GM23248 (cell line): ENCODE results near the gene KREMEN1. TPM values are rescaled to one million over a fixed set of nuclear protein-coding genes. Genes with fewer than 3 reads are reported as not detected.
A peak's percentile ranks its signal among the peaks of the same experiment; 100 is the strongest.

Experiments used
- DNase-seq: peaks from one replicate; pipeline ENCODE4 v3.0.0-alpha.2; 2015
- H2AFZ ChIP-seq: fragments of 200-600 bp; sonication (generic); 2 replicates; pipeline ENCODE4 v1.6.1; 2016; ENCODE audit warnings: antibody characterized with exemption
- H3F3A ChIP-seq: fragments of 200-600 bp; sonication (generic); 2 replicates; pipeline ENCODE4 v1.6.1; 2016; ENCODE audit warnings: mild to moderate bottlenecking, antibody characterized with exemption, mixed run types; ENCODE audit not compliant: insufficient read depth
- H3K27ac ChIP-seq: fragments of 200-600 bp; sonication (generic); 2 replicates; pipeline ENCODE4 v1.5.1; 2016; ENCODE audit warnings: mild to moderate bottlenecking
- H3K27me3 ChIP-seq: fragments of 200-600 bp; sonication (generic); replicated peaks from 2 replicates; pipeline ENCODE4 v1.6.1; 2016; ENCODE audit warnings: mild to moderate bottlenecking; ENCODE audit not compliant: insufficient read depth
- H3K36me3 ChIP-seq: fragments of 200-600 bp; sonication (generic); 2 replicates; pipeline ENCODE4 v1.6.1; 2016; ENCODE audit warnings: low read depth, mild to moderate bottlenecking
- H3K4me1 ChIP-seq: fragments of 200-600 bp; sonication (generic); 2 replicates; pipeline ENCODE4 v1.6.1; 2016; ENCODE audit warnings: mild to moderate bottlenecking; ENCODE audit not compliant: insufficient read depth
- H3K4me2 ChIP-seq: fragments of 200-600 bp; sonication (generic); one replicate; pipeline ENCODE4 v1.6.1; 2016; ENCODE audit warnings: mild to moderate bottlenecking; ENCODE audit not compliant: unreplicated experiment
- H3K4me3 ChIP-seq: fragments of 200-600 bp; sonication (generic); 2 replicates; pipeline ENCODE4 v1.5.1; 2016; ENCODE audit warnings: mild to moderate bottlenecking
- H3K79me2 ChIP-seq: fragments of 200-600 bp; sonication (generic); 2 replicates; pipeline ENCODE4 v1.6.1; 2016; ENCODE audit warnings: mild to moderate bottlenecking; ENCODE audit not compliant: insufficient read depth
- H3K9ac ChIP-seq: fragments of 200-600 bp; sonication (generic); 2 replicates; pipeline ENCODE4 v1.6.1; 2016; ENCODE audit warnings: mild to moderate bottlenecking
- H3K9me2 ChIP-seq: fragments of 200-600 bp; sonication (generic); 2 replicates; pipeline ENCODE4 v1.6.1; 2016; ENCODE audit warnings: mixed run types, mild to moderate bottlenecking, moderate library complexity; ENCODE audit not compliant: insufficient read depth
- H3K9me3 ChIP-seq: fragments of 200-600 bp; sonication (generic); one replicate; pipeline ENCODE4 v1.6.1; 2017; ENCODE audit warnings: low read depth
- H4K20me1 ChIP-seq: fragments of 200-600 bp; sonication (generic); 2 replicates; pipeline ENCODE4 v1.6.0; 2016; ENCODE audit not compliant: insufficient read depth
- EZH2 ChIP-seq: fragments of 200-600 bp; sonication (generic); IDR thresholded peaks from 2 replicates; pipeline ENCODE4 v1.6.1; 2018; ENCODE audit warnings: antibody characterized with exemption, mild to moderate bottlenecking; ENCODE audit not compliant: insufficient read depth, poor library complexity, severe bottlenecking
- EZH2phosphoT487 ChIP-seq: fragments of 200-600 bp; sonication (generic); IDR thresholded peaks from 2 replicates; pipeline ENCODE4 v1.6.1; 2018; ENCODE audit warnings: antibody characterized with exemption, moderate library complexity, mild to moderate bottlenecking, low read depth; ENCODE audit not compliant: insufficient read depth
- WGBS, 2 experiments: methylation state at CpG; one replicate each; pipeline ENCODE4 v1.1.6; 2015 to 2017; ENCODE audit warnings: low lambda C conversion rate in 2 of 2, low coverage in 1 of 2; ENCODE audit errors: missing lambda C conversion rate in 2 of 2; 5-methylcytosine and 5-hydroxymethylcytosine counted together
- in situ Hi-C: fragments of 300-500 bp; cut with MboI; formaldehyde crosslinking; loops from 2 replicates; pipeline ENCODE4 v1.15.0; 2020
- polyA plus RNA-seq: library from polyadenylated mRNA; unstranded; fragments of >200 nt; fragmentation: Nextera tagmentation; extraction: Ambion mirVana; gene quantifications from 2 replicates; pipeline ENCODE4 v1.2.1, GENCODE V29; 2016
- total RNA-seq: library from RNA; depleted of rRNA; stranded (reverse); fragments of >200 nt; shearing (Covaris generic); gene quantifications from 2 replicates; pipeline ENCODE4 v1.2.3, GENCODE V29; 2014

Gene KREMEN1
- total and polyA plus RNA-seq, 2 experiments from 2014 or later, result 4.3 to 4.4 TPM

DNA sequence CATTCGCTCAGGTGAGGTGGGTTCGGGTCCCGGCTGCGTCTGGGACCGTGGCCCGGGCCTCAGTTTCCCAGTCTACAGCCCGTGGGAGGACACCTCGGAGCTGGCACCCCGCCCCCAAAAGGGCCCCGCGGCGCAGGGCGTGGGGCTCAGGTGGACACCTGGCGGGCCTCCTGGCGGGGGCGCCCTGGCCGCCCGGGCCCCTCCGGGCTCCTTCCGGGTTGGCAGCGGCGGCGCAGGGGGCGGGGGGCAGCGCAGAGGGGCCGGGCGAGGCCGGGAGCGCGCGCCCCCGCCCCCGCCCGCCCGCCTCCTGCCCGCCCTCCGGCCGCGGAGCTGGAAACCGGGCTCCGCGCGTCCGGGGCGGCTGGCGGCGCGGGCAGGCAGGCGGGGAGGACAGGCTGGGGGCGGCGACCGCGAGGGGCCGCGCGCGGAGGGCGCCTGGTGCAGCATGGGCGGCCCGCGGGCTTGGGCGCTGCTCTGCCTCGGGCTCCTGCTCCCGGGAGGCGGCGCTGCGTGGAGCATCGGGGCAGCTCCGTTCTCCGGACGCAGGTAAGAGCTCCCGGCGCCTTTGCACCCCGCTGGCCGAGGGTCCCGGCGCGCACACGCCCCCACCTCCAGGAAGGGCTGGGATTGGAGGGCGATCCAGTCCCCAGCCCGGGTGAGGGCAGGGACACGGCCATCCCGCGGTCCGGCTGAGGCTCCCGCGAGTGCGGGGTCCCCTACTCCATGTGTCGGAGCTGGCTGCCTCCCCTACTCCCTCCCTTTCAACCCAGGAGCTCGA lies 132.9 kb downstream of the KREMEN1 start, which contains the start of gene EMID1:
EMID1 (plus strand) TSS at position 303 of the 778 bp plus-strand sequence; CDS start at position 446, 143 bp downstream.
- peak within 1 kb of the TSS; percentile 62 for H3K4me2 ChIP-seq
- no peaks in the 10 kb centered on the region for H3K36me3 ChIP-seq
- peaks cover 22% of the 10 kb centered on the region for H3K27me3 ChIP-seq
- in situ Hi-C loops, result no loop called here
- no peaks in the 10 kb centered on the region for H3K4me1 ChIP-seq
- H3F3A ChIP-seq, result no peaks in the 10 kb centered on the region
- H2AFZ ChIP-seq, result peak within 1 kb of the TSS; percentile 54; the same call in 1 of the 2 replicates
- H3K4me3 ChIP-seq, result peak within 1 kb of the TSS; percentile 44
- DNase-seq, result peak; percentile 57
- H3K9me2 ChIP-seq, result no peaks in the 10 kb centered on the region
- no peak for TF ChIP-seq EZH2
- no peak for TF ChIP-seq EZH2phosphoT487
- 2 to 5% methylated on average over 43 to 46 of the region's 90 CpGs for WGBS, 2 experiments
- H3K27ac ChIP-seq, result no peak within 1 kb of the TSS
- no peaks in the 10 kb centered on the region for H3K9me3 ChIP-seq
- no peak within 1 kb of the TSS for H3K9ac ChIP-seq
- no peaks in the 10 kb centered on the region for H3K79me2 ChIP-seq
- H4K20me1 ChIP-seq, result no peaks in the 10 kb centered on the region

DNA sequence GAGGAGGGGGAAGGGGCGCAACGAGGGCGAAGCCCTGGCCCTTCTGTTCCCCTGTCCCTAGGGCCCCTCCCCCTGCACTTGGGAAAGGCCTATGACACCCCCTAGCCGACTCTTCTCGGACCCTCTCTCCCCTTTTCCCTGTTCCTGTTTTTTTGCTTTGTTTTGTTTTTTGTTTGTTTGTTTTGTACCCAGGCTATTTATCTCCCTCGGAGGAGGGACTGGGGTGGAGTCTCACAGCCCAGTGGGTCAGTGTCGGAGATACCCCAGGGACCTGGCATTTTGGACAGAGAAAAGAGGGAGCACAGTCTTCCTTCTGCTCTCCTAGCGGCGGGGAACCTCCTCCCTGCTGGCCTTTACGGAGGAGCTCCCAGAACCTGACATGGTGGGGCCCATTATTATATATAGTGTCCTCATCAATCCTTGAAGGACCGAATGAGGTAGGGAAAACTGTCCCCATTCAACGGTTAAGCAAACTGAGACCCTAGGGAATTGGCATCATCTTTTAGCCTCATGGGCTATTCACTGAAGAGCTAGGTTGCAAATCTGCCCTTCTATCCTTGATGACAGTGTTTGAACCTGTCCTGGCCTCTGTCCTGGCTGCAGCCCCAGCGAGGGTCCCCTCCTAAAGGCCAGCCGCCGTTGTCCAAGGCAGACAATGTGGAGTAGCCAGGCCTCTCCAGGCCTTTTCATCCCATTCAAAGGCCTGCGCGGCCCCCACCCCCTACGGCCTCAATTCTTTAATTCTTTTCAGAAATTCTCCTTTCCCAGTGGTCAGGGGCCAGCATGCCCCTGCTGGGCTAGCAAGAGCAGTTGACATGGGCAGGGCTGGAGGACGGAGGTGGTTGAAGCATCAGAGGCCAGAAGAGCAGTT lies 133.8 kb downstream of the KREMEN1 start:
- no peaks in the 10 kb centered on the region for H4K20me1 ChIP-seq
- H3K27me3 ChIP-seq, result peaks cover 16% of the 10 kb centered on the region
- WGBS, 2 experiments, result 39 to 43% methylated on average over 17 to 19 of the region's 19 CpGs
- no peak overlapping the region for H3K9ac ChIP-seq
- H3K27ac ChIP-seq, result no peak overlapping the region
- no peaks in the 10 kb centered on the region for H3K9me3 ChIP-seq
- H3K4me3 ChIP-seq, result peak overlapping the region; percentile 37; the same call in 1 of the 2 replicates
- H3K9me2 ChIP-seq, result no peaks in the 10 kb centered on the region
- no peak for DNase-seq
- in situ Hi-C loops, result no loop called here
- H3K36me3 ChIP-seq, result no peaks in the 10 kb centered on the region
- H3K4me2 ChIP-seq, result peak overlapping the region; percentile 62
- H3K4me1 ChIP-seq, result no peaks in the 10 kb centered on the region
- H3F3A ChIP-seq, result no peaks in the 10 kb centered on the region
- peak overlapping the region; percentile 54; the same call in 1 of the 2 replicates for H2AFZ ChIP-seq
- peak; percentile 89 for TF ChIP-seq EZH2
- 0 out of 2 replicates have a peak, but pooled peaks have one; percentile 43 for TF ChIP-seq EZH2phosphoT487
- H3K79me2 ChIP-seq, result no peaks in the 10 kb centered on the region

DNA sequence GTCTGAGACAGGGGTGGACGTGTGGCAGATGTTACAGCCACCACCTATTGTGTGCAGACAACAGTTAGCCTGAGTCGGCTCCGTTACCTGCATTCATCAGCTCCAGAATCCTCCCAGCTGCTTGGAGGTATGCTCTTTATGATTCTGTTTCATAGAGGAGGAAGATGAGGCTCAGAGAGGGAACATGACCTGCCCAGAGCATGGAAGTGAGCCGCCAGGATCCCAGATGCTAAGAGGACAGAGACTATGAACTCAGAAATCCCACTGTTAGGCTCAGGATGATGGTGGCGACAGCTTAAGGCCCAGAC lies 134.4 kb downstream of the KREMEN1 start:
- no peak for DNase-seq
- in situ Hi-C loops, result no loop called here

More for the DNA sequence above, 134.4 kb downstream of the KREMEN1 start:
- H3K36me3 ChIP-seq, result no peaks in the 10 kb centered on the region
- no peaks in the 10 kb centered on the region for H3K79me2 ChIP-seq
- H3K9me3 ChIP-seq, result no peaks in the 10 kb centered on the region
- 95 to 97% methylated on average over 5 of the region's 5 CpGs for WGBS, 2 experiments
- no peaks in the 10 kb centered on the region for H3K9me2 ChIP-seq
- H3K4me1 ChIP-seq, result no peaks in the 10 kb centered on the region
- no peak for TF ChIP-seq EZH2phosphoT487
- TF ChIP-seq EZH2, result no peak
- H3K9ac ChIP-seq, result no peak overlapping the region
- no peaks in the 10 kb centered on the region for H4K20me1 ChIP-seq
- H3K4me2 ChIP-seq, result no peak overlapping the region
- H3K4me3 ChIP-seq, result no peak overlapping the region
- H2AFZ ChIP-seq, result no peak overlapping the region
- H3K27me3 ChIP-seq, result peaks cover 16% of the 10 kb centered on the region
- H3F3A ChIP-seq, result no peaks in the 10 kb centered on the region
- no peak overlapping the region for H3K27ac ChIP-seq
